ENCODE measurements around the gene HIPK2.

- TF ChIP-seq CTCF (conservative IDR thresholded peaks at IDR 0.05) (no peak), ZFX (IDR thresholded peaks at IDR 0.05) (no peak)
Observed at GRCh38 chr7:139817249-139817648, 39.5 kb upstream of the HIPK2 start.
